HepG2 (cell line): ENCODE results near the gene B3GALNT2. TPM values are rescaled to one million over a fixed set of nuclear protein-coding genes. Genes with fewer than 3 reads are reported as not detected.

Experiments
- BCL3 ChIP-seq: sonication (generic); formaldehyde crosslinking; IDR thresholded peaks from 2 replicates; pipeline ENCODE4 v1.5.1; 2020; ENCODE audit warnings: mild to moderate bottlenecking, missing genetic modification reagents, moderate library complexity
- GMEB2 ChIP-seq: IDR thresholded peaks from 2 replicates; pipeline ENCODE4 v1.6.1; 2016; ENCODE audit warnings: missing biosample characterization, missing genetic modification reagents, low read depth
- HNRNPL ChIP-seq: fragments of 200-400 bp; formaldehyde crosslinking; IDR thresholded peaks from 2 replicates; pipeline ENCODE4 v1.6.1; 2017; ENCODE audit warnings: mild to moderate bottlenecking, low read depth, low read length
- HOMEZ ChIP-seq: IDR thresholded peaks from 2 replicates; pipeline ENCODE4 v1.6.1; 2016; ENCODE audit warnings: low read depth
- KMT2B ChIP-seq: IDR thresholded peaks from 2 replicates; pipeline ENCODE4 v1.6.1; 2016; ENCODE audit warnings: missing genetic modification reagents, missing compliant biosample characterization
- MNT ChIP-seq: fragments of 450-650 bp; IDR thresholded peaks from 2 replicates; pipeline ENCODE4 v1.6.1; 2016
- YEATS2 ChIP-seq: sonication (generic); formaldehyde crosslinking; IDR thresholded peaks from 2 replicates; pipeline ENCODE4 v1.4.0; 2020; ENCODE audit warnings: missing genetic modification reagents, borderline replicate concordance
- ZBTB40 ChIP-seq, 2 experiments: fragments of 450-650 bp in 1 of 2; sonication (generic) in 1 of 2; formaldehyde crosslinking in 1 of 2; IDR thresholded peaks; 2 replicates each; pipeline versions ENCODE4 v1.6.1 to v1.8.0; 2016 to 2022; ENCODE audit warnings: antibody characterized with exemption in 1 of 2, mild to moderate bottlenecking in 1 of 2, missing genetic modification reagents in 1 of 2
- ZNF446 ChIP-seq: sonication (generic); formaldehyde crosslinking; IDR thresholded peaks from 2 replicates; pipeline ENCODE4 v1.5.0; 2020; ENCODE audit warnings: mild to moderate bottlenecking, missing genetic modification reagents
- ZNF569 ChIP-seq: sonication (generic); formaldehyde crosslinking; IDR thresholded peaks from 2 replicates; pipeline ENCODE4 v1.5.0; 2020; ENCODE audit warnings: mild to moderate bottlenecking, missing genetic modification reagents, moderate library complexity, borderline replicate concordance
- ZSCAN31 ChIP-seq: sonication (generic); formaldehyde crosslinking; IDR thresholded peaks from 2 replicates; pipeline ENCODE4 v1.5.0; 2020; ENCODE audit warnings: low read depth, mild to moderate bottlenecking, missing genetic modification reagents
- polyA plus RNA-seq, 8 experiments: library from polyadenylated mRNA; depleted of rRNA in 3 of 8; stranded (reverse) in 7 of 8; unstranded in 1 of 8; fragments of >200 nt; fragmentation: Illumina TruSeq in 4 of 8; extraction: Trizol in 4 of 8; gene quantifications; 2 replicates each; pipeline versions ENCODE4 v1.2.1 to v1.2.3, GENCODE V29; 2011 to 2016; ENCODE audit warnings: low read depth in 4 of 8, missing spikeins in 1 of 8, mixed read lengths in 1 of 8; ENCODE audit not compliant: insufficient read depth in 1 of 8
- total RNA-seq, 5 experiments: library from RNA; depleted of rRNA; stranded (reverse); fragments of >200 nt; fragmentation: Illumina TruSeq; extraction: Trizol; gene quantifications; 2 replicates each; pipeline ENCODE4 v1.2.3, GENCODE V29; 2016; ENCODE audit warnings: low read depth in 1 of 5

Gene B3GALNT2
- total and polyA plus RNA-seq, 2 of the 13 experiments (the other 11 are each of a cell fraction or from before 2014, with no cell fraction given) = 16.5 to 28.9 TPM

GRCh38 chr1:235504122-235504493 is at the start of gene B3GALNT2 (continued):
- TF ChIP-seq ZBTB40 (IDR thresholded peaks at IDR 0.05) = no peak
- no peak for TF ChIP-seq ZBTB40 (CRISPR knock-in tag; IDR thresholded peaks at IDR 0.05)
- TF ChIP-seq MNT = no peak
- no peak; the same call in 1 of the 2 replicates for TF ChIP-seq BCL3 (CRISPR knock-in tag)
- TF ChIP-seq HOMEZ (CRISPR knock-in tag) = no peak
- no peak for TF ChIP-seq KMT2B (CRISPR knock-in tag)
- TF ChIP-seq GMEB2 (CRISPR knock-in tag) = no peak
- no peak for TF ChIP-seq ZNF569 (CRISPR knock-in tag)
- TF ChIP-seq ZNF446 (CRISPR knock-in tag) = peak; percentile 84
- no peak for TF ChIP-seq ZSCAN31 (CRISPR knock-in tag)
- no peak for TF ChIP-seq HNRNPL
- TF ChIP-seq YEATS2 (CRISPR knock-in tag) = no peak
